ENCODE measurements around the gene MTA2.
"Not testable (repeated sequence)": the region's sequence is repeated elsewhere in the genome, so short reads cannot be mapped to it uniquely, and the experiment has no call there.

Gene MTA2

GRCh38 chr11:62592989-62593421 is 8.7 kb downstream of the MTA2 start:
- no peak for TF ChIP-seq CTCF (IDR thresholded peaks at IDR 0.05; ENCODE audit: low read depth, low read length)
- DNase-seq (ENCODE audit: low read depth in 2 of 2): no peak

GRCh38 chr11:62592146-62592815 is 9.4 kb downstream of the MTA2 start:
- DNase-seq (ENCODE audit: low read depth in 2 of 2): no peak
- H3K4me3 ChIP-seq (replicated peaks in 1 of 2; ENCODE audit: low read depth in 2 of 2, low read length in 2 of 2): peak overlapping the region; percentile 60 to 74
- TF ChIP-seq CTCF (IDR thresholded peaks at IDR 0.05; ENCODE audit: low read depth, low read length): no peak

More at GRCh38 chr11:62592989-62593421, 8.7 kb downstream of the MTA2 start:
- H3K4me3 ChIP-seq (replicated peaks in 1 of 2; ENCODE audit: low read depth in 2 of 2, low read length in 2 of 2): no peak overlapping the region

- DNase-seq (ENCODE audit: low read depth in 2 of 2): peak; percentile 99 to 100
- H3K4me3 ChIP-seq (replicated peaks in 1 of 2; ENCODE audit: low read depth in 2 of 2, low read length in 2 of 2): peak within 1 kb of the TSS; percentile 74 to 84
- TF ChIP-seq CTCF (IDR thresholded peaks at IDR 0.05; ENCODE audit: low read depth, low read length): no peak
Measured at GRCh38 chr11:62591448-62592145, 10.1 kb downstream of the MTA2 start, which contains the start of gene TUT1. Gene TUT1, minus strand, starts transcription at chr11:62591523. Its CDS starts 38 bp downstream, at chr11:62591485.

GRCh38 chr11:62588966-62589637 is 12.6 kb downstream of the MTA2 start:
- DNase-seq (ENCODE audit: low read depth in 2 of 2): peak in 1 of 2 donors; percentile 48
- TF ChIP-seq CTCF (IDR thresholded peaks at IDR 0.05; ENCODE audit: low read depth, low read length): peak; percentile 37
- H3K4me3 ChIP-seq (replicated peaks in 1 of 2; ENCODE audit: low read depth in 2 of 2, low read length in 2 of 2): no peak overlapping the region

GRCh38 chr11:62585356-62585755 is 16.3 kb downstream of the MTA2 start:
- not testable (repeated sequence) for DNase-seq (ENCODE audit: low read depth in 2 of 2); H3K4me3 ChIP-seq (replicated peaks in 1 of 2; ENCODE audit: low read depth in 2 of 2, low read length in 2 of 2)

- not testable (repeated sequence) for DNase-seq (ENCODE audit: low read depth in 2 of 2); H3K4me3 ChIP-seq (replicated peaks in 1 of 2; ENCODE audit: low read depth in 2 of 2, low read length in 2 of 2)
Measured at GRCh38 chr11:62581735-62582134, 19.9 kb downstream of the MTA2 start.

GRCh38 chr11:62580959-62581715 is 20.5 kb downstream of the MTA2 start:
- TF ChIP-seq CTCF (IDR thresholded peaks at IDR 0.05; ENCODE audit: low read depth, low read length): no peak
- no peak overlapping the region for H3K4me3 ChIP-seq (replicated peaks in 1 of 2; ENCODE audit: low read depth in 2 of 2, low read length in 2 of 2)

More at GRCh38 chr11:62580959-62581715, 20.5 kb downstream of the MTA2 start:
- no peak for DNase-seq (ENCODE audit: low read depth in 2 of 2)

Measured in cardiac fibroblast (primary cell).